Measurements from ENCODE around the gene MAN2A2. TPM values are rescaled to one million over a fixed set of nuclear protein-coding genes. Genes with fewer than 3 reads are reported as not detected.
"Not testable (repeated sequence)": the region's sequence is repeated elsewhere in the genome, so short reads cannot be mapped to it uniquely, and the experiment has no call there.

Gene MAN2A2
- total and polyA plus RNA-seq, 8 donors: 2.9 to 286 (median 46.7) TPM

DNA sequence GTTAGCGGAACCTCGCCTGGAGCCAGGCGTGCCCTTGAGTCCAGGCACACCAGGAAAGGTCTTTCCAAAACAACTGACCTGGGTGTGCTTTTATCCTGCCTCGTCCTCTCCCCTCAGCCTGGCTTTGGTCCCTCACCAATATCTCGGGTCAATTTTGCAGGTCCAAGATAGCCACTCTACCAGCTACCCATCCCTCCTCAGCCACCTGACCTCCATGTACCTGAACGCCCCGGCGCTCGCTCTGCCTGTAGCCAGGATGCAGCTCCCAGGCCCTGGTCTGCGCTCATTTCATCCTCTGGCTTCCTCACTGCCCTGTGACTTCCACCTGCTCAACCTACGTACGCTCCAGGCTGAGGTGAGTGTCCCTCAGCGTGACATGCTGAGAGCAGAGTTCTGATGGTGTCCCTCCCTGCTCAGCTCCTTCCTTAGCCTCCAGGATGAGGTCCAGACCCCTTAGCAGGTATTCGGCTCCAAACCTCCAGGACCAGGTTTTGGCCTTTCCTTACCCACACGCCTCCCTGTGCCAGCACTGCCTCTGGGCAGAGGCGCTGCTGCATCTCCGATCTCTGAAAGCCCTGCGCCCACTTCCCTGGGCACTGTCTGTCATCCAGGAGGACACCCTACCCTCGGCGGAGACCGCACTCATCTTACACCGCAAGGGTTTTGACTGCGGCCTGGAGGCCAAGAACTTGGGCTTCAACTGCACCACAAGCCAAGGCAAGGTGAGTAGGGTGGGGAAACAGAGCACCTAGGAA is 15.1 kb downstream of the MAN2A2 start:
- no peaks in the 10 kb centered on the region for H3K4me1 ChIP-seq
- no peak for DNase-seq
- intact Hi-C loops (cut with DNase I; ENCODE audit: low total_unique reads): no loop called here
- TF ChIP-seq CTCF (IDR thresholded peaks at IDR 0.05): no peak
- no peak for TF ChIP-seq EP300 (IDR thresholded peaks at IDR 0.05)
- no peak for TF ChIP-seq POLR2AphosphoS5 (IDR thresholded peaks at IDR 0.05)
- no peak for TF ChIP-seq POLR2A (IDR thresholded peaks at IDR 0.05)
- H3K27ac ChIP-seq: no peak overlapping the region
- H3K9me3 ChIP-seq: no peaks in the 10 kb centered on the region
- 94 to 97% (median 96%) methylated on average over 23 of the region's 23 CpGs for WGBS, 5 donors
- no peak overlapping the region for H3K4me3 ChIP-seq
- H3K36me3 ChIP-seq: peaks cover 70 to 94% (median 90%) of the 10 kb centered on the region in 4 donors
- H3K27me3 ChIP-seq: no peaks in the 10 kb centered on the region

DNA sequence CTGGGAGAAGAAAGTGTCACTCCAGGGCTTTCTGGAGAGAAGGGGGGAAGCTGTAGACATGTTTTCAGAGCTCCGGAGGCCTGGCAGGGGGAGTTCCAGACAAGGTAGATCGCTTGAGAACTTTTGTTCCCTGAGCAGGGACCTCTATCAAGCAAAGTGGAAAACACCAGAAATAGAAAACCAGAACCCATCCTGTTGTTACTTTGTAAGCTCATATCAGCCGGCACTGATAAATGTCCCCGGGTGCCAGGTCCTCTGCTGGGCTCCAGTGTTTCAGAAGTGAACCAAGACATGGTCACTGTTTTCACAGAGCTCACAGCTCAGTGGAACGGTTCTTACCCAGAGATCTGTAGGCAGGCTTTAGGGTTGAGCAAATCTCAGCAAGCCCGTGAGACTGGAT is 15.7 kb downstream of the MAN2A2 start:
- DNase-seq: no peak
- 81 to 90% (median 86%) methylated on average over 5 to 6 of the region's 6 CpGs for WGBS, 5 donors

DNA sequence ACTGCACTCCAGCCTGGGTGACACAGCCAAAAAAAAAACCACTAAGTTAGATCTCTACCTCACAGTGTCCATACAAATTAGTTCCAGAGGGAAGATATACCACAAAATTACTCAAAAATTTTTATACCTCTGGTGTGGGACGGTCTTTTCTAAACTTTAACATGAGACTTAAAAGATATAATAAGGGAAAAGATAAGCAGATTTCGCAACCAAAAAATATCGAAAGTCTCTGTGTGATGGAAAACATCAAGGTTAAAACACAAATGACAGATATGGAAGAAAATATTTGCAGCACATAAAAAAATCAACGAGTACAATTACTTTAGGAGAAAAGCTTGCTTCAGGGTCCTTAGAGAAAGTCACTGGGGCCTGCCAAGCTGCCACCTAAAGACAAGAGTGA is 18.8 kb downstream of the MAN2A2 start:
- no peak overlapping the region for H3K27ac ChIP-seq
- H3K4me1 ChIP-seq: no peaks in the 10 kb centered on the region
- intact Hi-C loops (cut with DNase I; ENCODE audit: low total_unique reads): no loop called here
- no peak for TF ChIP-seq POLR2A (IDR thresholded peaks at IDR 0.05)
- no peak for TF ChIP-seq CTCF (IDR thresholded peaks at IDR 0.05)
- TF ChIP-seq POLR2AphosphoS5 (IDR thresholded peaks at IDR 0.05): no peak
- TF ChIP-seq EP300 (IDR thresholded peaks at IDR 0.05): no peak
- DNase-seq: no peak
- WGBS, 5 donors: 78 to 87% (median 79%) methylated on average over 4 of the region's 4 CpGs
- no peak overlapping the region for H3K4me3 ChIP-seq
- no peaks in the 10 kb centered on the region for H3K9me3 ChIP-seq
- no peaks in the 10 kb centered on the region for H3K27me3 ChIP-seq
- H3K36me3 ChIP-seq: peaks cover 45 to 57% (median 53%) of the 10 kb centered on the region in 4 donors

More for the DNA sequence above, 15.7 kb downstream of the MAN2A2 start:
- TF ChIP-seq EP300 (IDR thresholded peaks at IDR 0.05) (no peak), POLR2A (IDR thresholded peaks at IDR 0.05) (no peak)
- Histone ChIP-seq H3K27ac (no peak overlapping the region), H3K36me3 (peaks cover 64 to 88% (median 83%) of the 10 kb centered on the region in 4 donors), H3K27me3 (no peaks in the 10 kb centered on the region), H3K9me3 (no peaks in the 10 kb centered on the region), H3K4me3 (no peak overlapping the region), H3K4me1 (no peaks in the 10 kb centered on the region)
- intact Hi-C loops (cut with DNase I; ENCODE audit: low total_unique reads): no loop called here

- peaks cover 37 to 48% (median 43%) of the 10 kb centered on the region in 4 donors for H3K36me3 ChIP-seq
- DNase-seq; H3K27me3 ChIP-seq; H3K4me3 ChIP-seq; intact Hi-C loops (cut with DNase I; ENCODE audit: low total_unique reads); H3K9me3 ChIP-seq; H3K27ac ChIP-seq; H3K4me1 ChIP-seq: not testable (repeated sequence)
- WGBS, 5 donors: 86 to 95% (median 92%) methylated on average over 7 of the region's 7 CpGs
Observed at GRCh38 chr15:90922712-90923322, 19.7 kb downstream of the MAN2A2 start.

- TF ChIP-seq EP300 (IDR thresholded peaks at IDR 0.05) (no peak), CTCF (IDR thresholded peaks at IDR 0.05) (no peak), POLR2A (IDR thresholded peaks at IDR 0.05) (no peak), POLR2AphosphoS5 (IDR thresholded peaks at IDR 0.05) (no peak)
- Histone ChIP-seq H3K27me3 (no peaks in the 10 kb centered on the region), H3K9me3 (no peaks in the 10 kb centered on the region), H3K27ac (no peak overlapping the region), H3K4me3 (no peak overlapping the region), H3K4me1 (peaks cover 0 to 12% (median 2%) of the 10 kb centered on the region in 4 donors), H3K36me3 (peaks cover 21 to 33% (median 28%) of the 10 kb centered on the region in 4 donors)
- WGBS, 5 donors: 72 to 85% (median 80%) methylated on average over 5 of the region's 5 CpGs
- intact Hi-C loops (cut with DNase I; ENCODE audit: low total_unique reads): no loop called here
- no peak for DNase-seq
Observed at GRCh38 chr15:90924375-90924774, 21.3 kb downstream of the MAN2A2 start.

GRCh38 chr15:90926766-90927165 is 23.7 kb downstream of the MAN2A2 start:
- H3K4me3 ChIP-seq; intact Hi-C loops (cut with DNase I; ENCODE audit: low total_unique reads); H3K27me3 ChIP-seq; H3K27ac ChIP-seq; H3K36me3 ChIP-seq; H3K9me3 ChIP-seq; DNase-seq: not testable (repeated sequence)
- WGBS, 5 donors: 91 to 93% (median 92%) methylated on average over 10 of the region's 10 CpGs
- H3K4me1 ChIP-seq: peaks cover 13 to 28% (median 19%) of the 10 kb centered on the region in 4 donors

GRCh38 chr15:90928106-90928505 is 25.0 kb downstream of the MAN2A2 start:
- H3K4me3 ChIP-seq; H3K36me3 ChIP-seq; DNase-seq; H3K27me3 ChIP-seq; intact Hi-C loops (cut with DNase I; ENCODE audit: low total_unique reads); H3K9me3 ChIP-seq: not testable (repeated sequence)
- WGBS, 5 donors: 86 to 96% (median 95%) methylated on average over 7 of the region's 7 CpGs
- Histone ChIP-seq H3K4me1 (peaks cover 16 to 38% (median 28%) of the 10 kb centered on the region in 4 donors), H3K27ac (peak overlapping the region in 2 of 5 donors; percentile 1 to 94)

Measured in stomach (tissue), 9 donors.